Right kidney (tissue), 1 donor: ENCODE data around the gene ANGPTL2.

Experiments
- DNase-seq: peaks from one replicate; pipeline ENCODE4 v3.0.0-alpha.2; 2016

ANGPTL2 gene

DNA sequence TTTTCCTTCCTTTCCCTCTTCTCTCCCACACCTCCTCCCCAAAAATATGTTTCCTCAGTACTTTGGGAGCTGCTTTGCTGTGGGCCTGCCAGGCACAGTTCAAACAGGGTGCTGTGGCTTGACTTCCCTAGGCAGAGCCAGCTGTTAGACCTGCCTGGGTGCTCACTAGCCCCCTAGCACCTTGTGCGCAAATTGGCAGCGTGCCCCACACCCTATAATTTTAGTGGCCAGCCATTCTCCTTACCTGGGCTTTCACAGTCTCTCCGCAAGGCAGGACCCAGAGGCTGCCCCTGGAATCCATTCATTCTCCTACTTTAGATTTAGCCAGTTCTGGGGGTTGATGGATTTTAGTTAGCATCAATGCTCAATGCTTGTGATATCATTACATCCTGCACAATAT is 72.3 kb downstream of the ANGPTL2 start:
- DNase-seq = no peak

- DNase-seq = no peak
Observed at GRCh38 chr9:127049581-127049980, 72.9 kb downstream of the ANGPTL2 start.

GRCh38 chr9:127049044-127049443 is 73.4 kb downstream of the ANGPTL2 start:
- no peak for DNase-seq

DNA sequence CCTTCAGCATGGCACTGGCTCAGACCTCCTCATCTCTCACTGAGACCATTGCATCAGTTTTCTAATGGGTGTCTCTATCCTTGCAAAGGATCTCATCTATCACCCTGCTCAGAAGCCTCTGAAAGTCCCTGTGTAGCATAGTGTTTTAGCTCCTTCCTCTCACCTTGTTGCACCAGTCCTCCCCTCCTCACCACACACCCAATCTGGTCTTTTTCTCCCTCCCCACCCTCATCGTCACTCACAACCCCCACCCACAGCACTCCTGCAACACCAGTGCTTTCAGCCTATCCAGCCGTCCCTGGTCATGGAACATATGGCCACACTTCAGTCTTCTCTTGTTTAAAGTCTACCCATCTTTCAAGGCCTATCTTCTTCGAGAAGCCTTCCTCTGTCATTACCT is 74.5 kb downstream of the ANGPTL2 start:
- no peak for DNase-seq

- DNase-seq = no peak
Observed at GRCh38 chr9:127045148-127045547, 77.3 kb downstream of the ANGPTL2 start.

GRCh38 chr9:127039492-127039891 is 82.9 kb downstream of the ANGPTL2 start:
- DNase-seq = no peak

GRCh38 chr9:127038531-127038930 is 83.9 kb downstream of the ANGPTL2 start:
- DNase-seq = no peak
